GM21717 (cell line): ENCODE data around the gene LRTM2.

Experiments used
- ATAC-seq: cut with Tn5 transposase; IDR thresholded peaks from one replicate; pipeline ENCODE4 v1.9.1; 2021; ENCODE audit warnings: mild to moderate bottlenecking, moderate library complexity; ENCODE audit not compliant: unreplicated experiment

The LRTM2 gene

GRCh38 chr12:1829306-1829900 lies 9.0 kb downstream of the LRTM2 start:
- ATAC-seq = no peak

GRCh38 chr12:1830401-1830845 lies 10.1 kb downstream of the LRTM2 start:
- ATAC-seq = no peak

GRCh38 chr12:1830981-1831963 lies 10.9 kb downstream of the LRTM2 start:
- ATAC-seq = no peak

GRCh38 chr12:1832801-1833595 lies 12.6 kb downstream of the LRTM2 start:
- ATAC-seq = no peak

GRCh38 chr12:1833596-1834028 lies 13.2 kb downstream of the LRTM2 start:
- ATAC-seq = no peak

DNA sequence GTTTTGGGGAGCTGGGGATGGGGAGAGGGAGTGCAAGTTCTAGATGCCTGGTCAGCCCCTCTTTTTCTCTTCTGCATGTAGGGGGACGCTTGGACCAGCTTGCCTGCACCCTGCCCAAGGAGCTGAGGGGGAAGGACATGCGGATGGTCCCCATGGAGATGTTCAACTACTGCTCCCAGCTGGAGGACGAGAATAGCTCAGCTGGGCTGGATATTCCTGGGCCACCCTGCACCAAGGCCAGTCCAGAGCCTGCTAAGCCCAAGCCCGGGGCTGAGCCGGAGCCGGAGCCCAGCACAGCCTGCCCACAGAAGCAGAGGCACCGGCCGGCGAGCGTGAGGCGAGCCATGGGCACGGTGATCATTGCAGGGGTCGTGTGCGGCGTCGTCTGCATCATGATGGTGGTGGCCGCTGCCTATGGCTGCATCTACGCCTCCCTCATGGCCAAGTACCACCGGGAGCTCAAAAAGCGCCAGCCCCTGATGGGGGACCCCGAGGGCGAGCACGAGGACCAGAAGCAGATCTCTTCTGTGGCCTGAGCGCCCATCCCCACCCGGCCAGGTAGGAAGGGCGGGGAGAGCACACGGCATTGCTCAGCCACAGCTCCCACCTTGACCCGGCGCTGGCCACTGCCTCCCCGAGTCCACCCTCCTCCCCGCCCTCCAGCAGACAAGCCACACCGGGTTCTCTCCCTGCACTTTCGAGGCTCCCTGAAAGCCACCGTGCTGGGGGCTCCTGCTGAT lies 14.0 kb downstream of the LRTM2 start:
- ATAC-seq = no peak

DNA sequence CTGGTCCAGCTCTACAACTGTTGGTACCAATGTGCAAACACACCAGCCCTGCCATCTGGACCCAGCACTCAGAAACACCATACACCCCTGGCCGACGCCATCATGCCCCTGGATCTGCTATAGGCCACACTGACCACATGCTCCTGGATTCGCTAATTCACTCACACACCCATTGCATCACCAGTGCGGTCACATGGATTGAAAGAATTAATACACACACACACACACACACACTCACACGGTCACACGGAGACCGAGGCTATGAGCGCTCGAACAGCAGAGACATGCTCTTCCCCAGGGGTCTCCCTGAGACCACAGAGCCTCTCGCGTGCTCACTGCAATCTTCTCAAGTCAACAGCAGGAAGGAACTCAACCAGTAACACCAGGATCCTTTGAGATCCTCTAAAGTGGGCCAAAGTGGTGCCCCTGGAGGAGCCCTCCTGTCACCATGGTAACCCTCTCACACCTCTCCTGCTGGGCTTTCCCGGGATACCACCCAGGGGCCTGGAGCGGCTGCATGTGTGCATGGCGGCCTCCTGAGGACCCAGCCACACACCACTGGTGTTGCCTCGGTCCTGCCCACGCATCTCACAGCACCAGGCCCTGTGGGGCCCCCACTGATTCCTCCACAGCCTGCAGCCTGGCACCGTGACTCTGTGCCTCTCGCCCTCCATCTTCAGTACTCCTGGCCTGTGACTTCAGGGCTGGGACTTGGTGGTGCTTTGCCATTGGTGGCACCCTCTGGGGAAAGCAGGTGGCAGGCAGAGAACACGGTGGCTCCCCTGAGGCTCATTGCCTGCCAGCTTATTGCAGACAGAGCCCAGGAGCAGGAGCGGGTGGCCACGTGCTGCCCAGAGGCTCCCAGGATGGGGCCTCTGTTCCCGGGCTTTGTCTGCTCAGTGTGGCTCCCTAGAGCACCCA lies 15.1 kb downstream of the LRTM2 start:
- no peak for ATAC-seq

DNA sequence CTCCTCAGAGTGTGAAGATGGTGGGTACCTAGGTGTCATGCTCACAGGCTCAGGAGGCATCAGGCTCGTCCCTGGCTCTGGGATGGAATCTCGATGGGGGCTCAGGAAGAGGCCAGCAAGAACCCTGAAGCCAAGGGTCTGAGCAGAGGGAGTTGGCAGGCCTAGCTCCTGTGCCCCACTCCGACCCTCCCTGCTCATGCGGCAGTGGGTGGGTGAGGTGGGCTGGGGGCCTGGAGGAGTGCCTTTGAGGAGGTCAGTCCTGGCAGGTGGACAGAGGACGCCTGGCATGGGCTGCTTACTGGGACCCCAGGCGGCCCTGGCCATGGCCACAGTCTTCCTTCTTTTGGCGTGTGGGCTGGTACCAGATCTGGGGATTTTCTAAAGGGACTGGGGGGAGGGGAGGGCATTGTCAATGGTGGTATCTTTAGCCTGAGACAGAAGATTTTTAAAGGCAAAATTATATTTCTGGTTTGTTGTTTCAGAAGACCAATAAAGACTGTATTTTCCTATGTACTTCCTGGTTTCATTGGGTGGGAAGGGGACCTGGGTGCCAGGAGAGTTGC lies 16.0 kb downstream of the LRTM2 start:
- ATAC-seq = no peak

DNA sequence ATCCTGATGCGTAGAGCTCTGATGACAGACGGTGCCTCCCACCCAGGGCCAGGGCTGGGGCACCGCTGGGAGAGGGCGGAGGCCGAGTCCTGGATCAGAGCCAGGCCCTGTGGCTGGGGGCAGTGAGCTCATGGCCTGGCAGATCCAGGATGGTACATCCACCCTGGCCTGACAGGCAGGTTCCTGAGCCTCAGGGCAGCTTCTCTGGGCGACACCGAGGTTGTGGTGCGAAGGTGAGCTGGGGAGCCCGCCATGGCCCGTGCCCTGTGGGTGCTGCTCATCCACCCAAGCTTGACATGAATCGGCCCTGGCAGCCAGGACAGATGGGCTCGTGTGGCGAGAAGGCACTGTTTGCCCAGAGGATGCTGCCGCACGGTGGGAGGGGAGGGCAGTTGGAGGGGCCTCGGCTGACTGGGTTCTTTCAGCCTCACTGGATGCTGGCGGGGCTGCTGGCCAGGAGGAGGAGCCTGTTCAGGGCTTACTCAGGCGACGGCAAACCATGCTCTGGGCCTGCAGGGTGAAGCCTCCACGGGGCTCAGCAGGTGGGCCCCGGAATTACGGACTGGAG lies 16.6 kb downstream of the LRTM2 start:
- ATAC-seq = no peak

- ATAC-seq = no peak
Measured at GRCh38 chr12:1837541-1838204, 17.3 kb downstream of the LRTM2 start.

- ATAC-seq = no peak
Measured at GRCh38 chr12:1838205-1838993, 18.0 kb downstream of the LRTM2 start.

DNA sequence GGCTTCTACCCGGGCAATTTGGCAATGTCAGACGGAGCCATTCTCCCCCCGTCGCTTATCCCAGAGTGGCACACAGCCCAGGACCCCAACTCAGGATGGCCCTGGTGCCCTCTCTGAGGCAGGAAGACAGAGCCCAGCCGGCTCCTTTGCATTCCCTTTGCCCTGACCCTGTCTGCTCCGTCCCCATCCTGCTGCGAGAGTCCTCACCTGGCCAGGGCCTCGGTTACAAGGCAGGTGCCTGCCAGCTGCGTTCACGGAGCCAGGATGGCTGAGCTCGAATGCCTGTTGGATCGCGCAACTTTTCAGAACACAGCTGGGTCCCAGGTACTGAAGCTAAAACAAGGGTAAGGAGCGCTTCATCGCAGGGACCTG lies 18.6 kb downstream of the LRTM2 start:
- ATAC-seq = no peak

- no peak for ATAC-seq
Measured at GRCh38 chr12:1839464-1839863, 19.1 kb downstream of the LRTM2 start.

DNA sequence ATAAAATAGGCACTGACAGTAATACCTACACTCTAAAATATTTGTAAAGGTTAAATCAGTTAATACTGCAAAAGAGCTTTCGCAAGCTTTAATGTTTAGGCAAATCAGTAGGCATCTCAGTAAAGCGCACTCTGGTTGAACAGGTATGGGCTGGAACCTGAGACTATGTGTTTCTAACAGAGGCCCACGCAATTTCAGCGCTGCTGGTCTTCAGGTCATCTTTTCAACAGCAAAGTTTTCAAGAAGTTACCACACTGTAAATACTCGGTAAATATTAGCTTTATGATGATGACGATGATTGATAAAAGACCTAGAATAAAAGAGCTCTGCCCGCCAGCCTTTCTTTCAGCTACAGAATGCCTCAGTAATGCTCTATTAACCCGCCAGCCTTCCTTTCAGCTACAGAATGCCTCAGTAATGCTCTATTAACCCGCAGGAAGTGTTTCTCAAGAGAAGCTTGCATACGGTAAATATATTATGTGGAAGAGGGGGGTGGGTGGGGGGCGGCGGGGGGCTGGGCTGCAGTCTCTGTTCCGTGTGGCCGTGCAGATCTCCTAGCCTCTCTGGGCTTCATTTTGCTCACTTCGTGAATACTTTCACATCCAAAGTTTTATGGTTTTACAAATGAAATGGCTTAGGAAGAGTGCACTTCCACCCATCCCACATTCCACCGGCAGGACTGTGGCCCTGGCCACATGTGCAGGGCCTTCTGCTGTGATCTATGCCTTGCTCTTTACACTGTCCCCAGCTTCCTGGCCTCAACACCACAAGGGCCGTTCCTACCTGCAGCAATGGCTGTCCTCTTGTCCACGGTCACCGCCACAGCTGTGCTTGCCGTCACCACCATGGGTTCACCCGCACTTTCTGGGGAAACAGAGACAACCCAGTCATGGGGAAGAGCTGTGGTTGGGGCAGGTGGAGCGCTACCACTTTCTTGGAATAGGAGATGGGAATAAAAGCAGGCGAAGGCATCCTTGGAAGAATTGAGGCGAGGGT lies 19.9 kb downstream of the LRTM2 start:
- no peak for ATAC-seq

GRCh38 chr12:1840981-1841425 lies 20.6 kb downstream of the LRTM2 start:
- no peak for ATAC-seq

DNA sequence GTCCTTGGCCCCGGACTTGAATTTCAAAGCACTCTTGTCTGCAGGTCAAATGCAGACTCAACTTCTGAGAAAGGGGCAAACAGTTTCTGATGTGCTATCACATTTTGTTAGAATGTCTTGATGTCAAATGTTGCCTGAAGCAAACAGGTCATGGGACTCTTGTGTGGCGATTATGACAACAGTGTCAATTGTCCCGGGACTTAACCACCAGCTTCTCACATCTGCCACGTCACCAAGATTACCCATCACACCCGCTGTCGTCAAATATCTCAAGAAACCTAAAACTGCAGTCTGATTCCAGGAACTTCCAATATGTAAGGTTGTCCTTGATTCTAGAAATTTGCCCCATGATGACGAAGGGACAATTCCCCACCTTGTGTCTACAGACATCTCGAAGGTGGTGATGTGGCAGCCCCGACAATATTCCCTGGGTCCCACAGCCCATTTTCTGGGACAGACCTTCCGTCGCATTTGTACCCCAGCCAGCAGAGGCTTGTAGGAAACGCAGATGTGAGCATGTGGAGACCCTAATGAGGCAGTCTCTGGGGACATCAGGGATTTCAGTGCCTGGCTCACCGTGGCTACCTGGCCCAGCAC lies 21.3 kb downstream of the LRTM2 start:
- ATAC-seq = no peak
